A673 (cell line): ENCODE data around the gene PDZD4.

Experiments used
- CTCF ChIP-seq: fragments of 300-800, 200-600 bp; sonication (generic); conservative IDR thresholded peaks from 2 replicates; pipeline ENCODE4 v1.5.1; 2017; ENCODE audit warnings: low read depth, mild to moderate bottlenecking, antibody characterized with exemption, low read length, moderate library complexity, mixed read lengths
- EZH2 ChIP-seq: fragments of 200-600 bp; sonication (generic); IDR thresholded peaks from 2 replicates; pipeline ENCODE4 v1.6.1; 2017; ENCODE audit warnings: borderline replicate concordance, low read depth, mild to moderate bottlenecking, mixed read lengths, antibody characterized with exemption, low read length; ENCODE audit not compliant: poor library complexity, severe bottlenecking

GRCh38 chrX:153766098-153766817 is 64.1 kb downstream of the PDZD4 start:
- no peak for TF ChIP-seq EZH2
- no peak for TF ChIP-seq CTCF
